ENCODE results near the gene EAPP.
"Not testable (repeated sequence)": the region's sequence is repeated elsewhere in the genome, so short reads cannot be mapped to it uniquely, and the experiment has no call there.

Gene EAPP

DNA sequence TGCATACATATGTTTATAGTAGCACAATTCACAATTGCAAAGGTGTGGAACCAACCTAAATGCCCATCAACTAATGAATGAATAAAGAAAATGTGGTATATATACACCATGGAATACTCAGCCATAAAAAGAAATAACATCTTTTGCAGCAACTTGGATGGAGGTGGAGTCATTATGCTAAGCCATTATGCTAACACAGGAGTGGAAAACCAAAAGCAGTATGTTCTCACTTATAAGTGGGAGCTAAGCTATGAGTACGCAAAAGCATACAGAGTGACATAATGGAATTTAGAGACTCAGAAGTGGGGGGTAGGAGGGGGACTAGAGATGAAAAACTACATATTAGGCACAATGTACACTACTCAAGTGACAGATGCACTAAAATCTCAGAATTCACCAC is 61.2 kb downstream of the EAPP start:
- DNase-seq: no peak

DNA sequence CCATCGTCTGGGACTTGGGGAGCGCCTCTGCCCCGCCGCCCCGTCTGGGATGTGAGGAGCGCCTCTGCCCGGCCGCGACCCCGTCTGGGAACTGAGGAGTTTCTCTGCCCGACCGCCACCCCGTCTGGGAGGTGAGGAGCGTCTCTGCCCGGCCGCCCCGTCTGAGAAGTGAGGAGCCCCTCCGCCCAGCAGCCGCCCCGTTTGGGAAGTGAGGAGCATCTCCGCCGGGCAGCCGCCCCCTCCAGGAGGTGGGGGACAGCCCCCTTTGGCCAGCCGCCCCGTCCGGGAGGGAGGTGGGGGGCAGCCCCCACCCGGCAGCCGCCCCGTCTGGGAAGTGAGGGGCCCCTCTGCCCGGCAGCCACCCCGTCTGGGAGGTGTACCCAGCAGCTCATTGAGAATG is 63.5 kb downstream of the EAPP start:
- DNase-seq: not testable (repeated sequence)

DNA sequence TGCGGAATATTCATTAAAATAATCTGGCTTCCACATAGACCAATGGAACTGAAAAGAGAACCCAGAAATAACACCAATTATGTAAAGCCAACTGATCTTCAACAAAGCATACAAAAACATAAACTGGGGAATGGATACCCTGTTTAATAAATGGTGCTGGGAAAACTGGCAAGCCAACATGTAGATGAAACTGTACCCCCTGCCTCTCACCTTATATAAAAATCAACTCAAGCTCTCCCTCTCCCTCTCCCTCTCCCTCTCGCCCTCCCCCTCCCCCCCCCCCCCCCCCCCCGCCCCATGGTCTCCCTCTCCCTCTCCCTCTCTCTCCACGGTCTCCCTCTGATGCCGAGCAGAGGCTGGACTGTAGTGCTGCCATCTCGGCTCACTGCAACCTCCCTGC is 64.3 kb downstream of the EAPP start:
- no peak for DNase-seq

DNA sequence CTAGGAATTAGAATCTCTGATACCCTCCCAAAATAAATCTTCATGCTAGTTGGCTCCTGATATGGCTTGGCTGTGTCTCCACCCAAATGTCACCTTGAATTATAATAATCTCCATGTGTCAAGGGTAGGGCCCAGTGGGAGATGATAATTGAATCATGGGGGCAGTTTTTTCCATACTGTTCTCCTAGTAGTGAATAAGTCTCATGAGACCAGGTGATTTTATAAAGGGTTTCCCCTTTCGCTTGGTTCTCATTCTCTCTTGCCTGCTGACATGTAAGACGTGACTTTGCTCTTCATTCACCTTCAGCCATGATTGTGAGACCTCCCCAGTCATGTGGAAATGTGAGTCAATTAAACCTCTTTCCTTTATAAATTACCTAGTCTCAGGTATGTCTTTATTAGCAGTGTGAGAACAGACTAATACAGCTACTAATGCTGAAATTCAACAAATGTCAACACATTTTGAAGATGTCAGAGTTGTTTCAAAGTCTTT is 65.3 kb downstream of the EAPP start:
- no peak for DNase-seq

DNA sequence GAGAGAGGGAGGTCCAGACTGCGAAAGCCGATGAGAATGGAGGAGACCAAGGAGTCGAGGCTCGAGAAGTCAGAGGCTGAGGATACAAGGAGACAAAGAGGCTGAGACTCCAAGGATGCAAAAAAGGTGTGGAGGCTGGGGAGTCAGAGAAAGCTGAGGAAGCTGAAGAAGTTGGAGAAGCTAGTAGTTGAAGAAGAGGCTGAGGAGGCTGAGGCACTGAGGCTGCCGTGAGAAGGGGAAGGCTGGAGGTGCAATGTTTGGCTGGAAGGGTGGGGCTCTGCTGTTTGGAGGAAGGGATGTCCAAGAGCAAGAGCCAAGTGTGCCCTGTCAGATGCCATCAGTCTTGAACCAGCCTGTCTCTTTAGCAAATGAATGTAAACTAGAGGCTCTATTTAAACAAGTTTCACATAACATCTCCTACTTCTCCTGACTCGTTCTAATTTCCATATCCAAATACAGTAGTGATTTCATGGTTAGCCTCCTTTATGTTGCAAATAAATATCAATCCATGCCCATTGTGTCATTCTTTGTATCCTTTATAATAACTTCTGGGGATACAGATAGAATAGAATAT is 66.7 kb downstream of the EAPP start:
- no peak for DNase-seq

DNA sequence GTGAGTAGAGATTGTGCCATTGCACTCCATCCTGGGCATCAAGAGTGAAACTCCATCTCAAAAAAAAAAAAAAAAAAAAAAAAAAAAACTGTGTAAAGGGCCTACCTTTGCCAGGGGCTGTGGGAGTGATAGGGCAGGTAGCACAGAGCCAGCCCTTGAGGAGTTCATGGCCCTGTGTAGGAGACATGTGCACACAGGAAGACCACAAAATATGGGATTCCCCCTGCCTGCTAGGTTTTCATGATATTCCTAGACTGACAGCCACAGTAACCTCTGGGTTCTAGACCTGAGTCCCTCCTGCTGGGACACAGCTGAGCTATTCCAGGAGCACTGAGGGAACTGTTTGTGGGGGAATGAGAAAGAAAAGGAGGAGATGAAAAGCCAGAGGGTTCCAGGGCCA is 69.2 kb downstream of the EAPP start:
- DNase-seq: no peak

DNA sequence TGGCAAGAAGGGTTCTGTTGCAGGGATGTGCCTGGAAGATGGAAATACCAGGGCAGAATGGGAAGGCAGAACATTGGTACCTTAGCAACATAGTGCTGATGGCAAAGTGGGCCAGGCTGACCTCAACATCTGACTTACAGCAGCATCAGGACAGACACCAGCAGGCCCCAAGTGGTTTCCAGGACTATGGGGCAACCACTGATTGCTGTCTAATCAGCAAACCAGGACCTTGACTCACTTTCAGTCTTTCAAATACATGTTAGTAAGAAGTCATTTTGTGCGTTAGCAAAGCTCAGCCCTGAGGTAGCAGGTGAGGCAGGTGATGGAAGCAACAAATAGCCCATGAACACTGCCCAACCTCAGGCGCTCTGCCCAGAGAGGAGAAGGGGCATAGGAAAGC is 72.8 kb downstream of the EAPP start:
- no peak for DNase-seq
